ENCODE results near the gene RPL10A. TPM values are rescaled to one million over a fixed set of nuclear protein-coding genes. Genes with fewer than 3 reads are reported as not detected.
A peak's percentile ranks its signal among the peaks of the same experiment; 100 is the strongest.

The RPL10A gene
- total RNA-seq, 1 donor from 2014 or later = 1,773 TPM

DNA sequence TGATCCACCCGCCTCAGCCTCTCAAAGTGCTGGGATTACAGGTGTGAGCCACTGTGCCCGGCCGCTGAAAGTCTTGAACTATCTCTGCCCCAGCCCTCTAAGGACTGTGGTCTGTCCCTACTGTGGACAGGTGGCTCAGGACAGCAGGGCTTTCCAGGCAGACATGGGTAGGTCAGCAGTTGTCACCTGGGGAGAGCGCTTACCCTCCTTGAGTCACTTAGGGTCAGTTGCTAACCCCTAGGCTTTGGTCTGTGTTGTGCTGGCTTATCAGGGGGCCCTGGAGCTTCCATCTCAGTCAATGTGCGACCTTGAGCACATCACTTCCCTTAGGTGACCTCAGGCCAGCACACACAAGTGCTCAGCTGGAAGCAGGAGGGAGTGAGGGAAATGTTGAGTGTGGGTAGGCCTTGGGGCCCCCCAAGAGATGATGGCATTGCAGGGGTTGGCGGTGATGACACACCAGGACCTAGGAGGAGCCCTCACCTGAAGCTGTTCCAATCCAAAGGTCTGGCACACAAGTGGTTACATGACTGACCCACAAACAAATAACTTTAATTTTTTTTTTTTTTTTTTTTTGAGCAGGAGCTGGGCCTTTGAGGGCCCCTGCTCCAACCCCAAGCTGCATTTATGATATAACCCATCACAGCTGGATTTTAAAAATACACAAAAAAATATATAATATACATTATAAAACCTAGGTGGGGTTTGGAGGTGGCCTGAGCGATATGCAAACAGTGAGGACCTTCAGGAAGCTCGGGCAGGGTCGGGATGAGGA lies 5.1 kb downstream of the RPL10A start:
- peaks cover 52% of the 10 kb centered on the region for H3K36me3 Mint-ChIP-seq (ENCODE audit: low read depth)
- no peaks in the 10 kb centered on the region for H3K27me3 Mint-ChIP-seq (ENCODE audit: low read depth)
- intact Hi-C loops (cut with micrococcal nuclease) = no loop called here
- peak overlapping the region; percentile 12 for H3K27ac Mint-ChIP-seq
- DNase-seq (ENCODE audit: low spot score) = no peak
- H3K4me1 Mint-ChIP-seq (ENCODE audit: low read depth) = peaks cover 18% of the 10 kb centered on the region
- no peak overlapping the region for H3K4me3 Mint-ChIP-seq (ENCODE audit: low read depth)
- no peaks in the 10 kb centered on the region for H3K9me3 Mint-ChIP-seq

DNA sequence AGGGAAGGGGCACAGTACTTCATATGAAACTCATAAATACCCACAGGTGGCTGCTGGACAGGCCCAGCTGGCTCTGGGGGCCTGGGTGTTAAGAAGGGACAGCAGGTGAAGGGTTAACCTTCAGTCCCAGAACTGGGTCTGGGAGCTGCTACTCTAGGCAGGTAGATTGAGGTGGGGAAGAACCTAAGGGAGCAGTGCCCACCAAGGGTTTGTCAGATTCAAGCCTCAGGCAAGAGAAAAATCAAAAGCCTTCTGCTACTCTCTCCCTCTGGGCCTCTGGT lies 5.6 kb downstream of the RPL10A start:
- no peaks in the 10 kb centered on the region for H3K27me3 Mint-ChIP-seq (ENCODE audit: low read depth)
- peaks cover 18% of the 10 kb centered on the region for H3K4me1 Mint-ChIP-seq (ENCODE audit: low read depth)
- intact Hi-C loops (cut with micrococcal nuclease) = no loop called here
- no peak for DNase-seq (ENCODE audit: low spot score)
- H3K9me3 Mint-ChIP-seq = no peaks in the 10 kb centered on the region
- H3K4me3 Mint-ChIP-seq (ENCODE audit: low read depth) = no peak overlapping the region
- peaks cover 46% of the 10 kb centered on the region for H3K36me3 Mint-ChIP-seq (ENCODE audit: low read depth)
- H3K27ac Mint-ChIP-seq = peak overlapping the region; percentile 42

DNA sequence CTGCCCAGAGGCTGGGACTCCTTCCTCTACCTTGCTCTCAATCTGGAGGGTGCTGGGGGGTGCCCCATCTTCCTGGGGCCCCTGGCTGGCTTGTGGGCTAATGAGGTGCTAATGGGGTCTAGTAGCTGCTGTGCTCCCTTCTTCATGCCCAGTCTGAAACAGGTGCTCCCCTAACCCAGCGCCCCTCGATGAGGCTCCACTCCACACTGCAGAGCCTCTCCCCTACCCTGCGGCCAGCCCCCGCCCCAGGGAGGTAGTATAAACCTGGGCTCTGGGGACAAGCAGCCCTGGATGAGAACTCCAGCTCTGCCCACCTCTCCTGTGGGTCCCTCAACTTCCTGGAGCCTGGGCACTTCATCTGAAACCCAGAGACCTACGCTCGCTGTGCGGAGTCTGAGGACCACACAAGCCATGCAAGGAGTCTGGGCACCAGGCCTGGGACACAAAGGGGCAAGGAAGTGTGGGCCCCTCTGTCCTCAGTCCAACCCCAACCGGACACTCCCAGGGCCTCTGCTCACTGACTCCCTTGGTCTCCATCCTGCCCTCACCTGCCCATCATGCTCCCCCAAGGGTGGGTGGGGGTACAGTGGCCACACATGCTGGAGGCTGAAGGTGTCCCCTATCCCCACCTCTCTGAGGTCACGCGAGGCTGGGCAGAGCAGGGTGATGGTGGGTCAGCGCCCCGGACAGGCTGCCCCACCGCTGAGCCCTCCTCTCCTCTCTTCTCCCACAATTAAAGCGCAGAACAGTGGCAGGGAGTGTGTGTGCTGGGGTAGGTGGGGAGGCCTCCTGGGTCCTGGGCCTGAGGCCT lies 6.1 kb downstream of the RPL10A start:
- DNase-seq (ENCODE audit: low spot score) = no peak
- Mint-ChIP-seq H3K4me1 (ENCODE audit: low read depth) (peaks cover 18% of the 10 kb centered on the region), H3K36me3 (ENCODE audit: low read depth) (peaks cover 41% of the 10 kb centered on the region), H3K9me3 (no peaks in the 10 kb centered on the region), H3K27ac (peak overlapping the region; percentile 42), H3K4me3 (ENCODE audit: low read depth) (no peak overlapping the region), H3K27me3 (ENCODE audit: low read depth) (no peaks in the 10 kb centered on the region)
- intact Hi-C loops (cut with micrococcal nuclease) = no loop called here

DNA sequence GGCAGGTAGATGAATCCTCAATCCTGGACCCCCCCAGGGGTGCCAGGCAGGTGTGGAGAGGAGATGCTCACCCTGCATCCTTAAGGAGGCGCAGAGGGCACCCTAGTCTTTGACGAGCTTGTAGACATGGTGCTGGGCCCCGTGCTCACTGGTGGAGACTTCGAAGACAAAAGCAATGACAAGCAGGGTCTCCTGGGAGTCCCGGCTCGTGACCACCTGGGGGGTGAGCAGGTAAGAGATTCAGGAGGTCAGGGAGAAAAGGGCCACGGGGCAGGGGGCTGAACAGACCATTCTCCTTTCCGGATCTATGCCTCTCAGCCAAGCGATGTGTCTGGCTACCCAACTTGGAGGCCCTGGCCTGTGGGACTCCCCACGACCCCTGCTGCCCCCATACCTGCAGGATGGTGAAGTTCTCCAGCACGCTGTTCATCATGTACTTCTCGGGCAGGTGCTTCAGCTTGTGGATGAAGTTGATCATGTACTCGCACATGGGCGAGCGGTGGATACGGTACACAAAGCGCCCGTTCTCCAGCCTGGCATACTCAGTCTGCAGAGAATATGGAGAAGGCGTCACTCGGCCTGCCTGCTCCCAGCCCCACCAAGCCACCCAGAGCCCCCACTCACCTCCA lies 6.9 kb downstream of the RPL10A start:
- Mint-ChIP-seq H3K27ac (no peak overlapping the region), H3K36me3 (ENCODE audit: low read depth) (peaks cover 34% of the 10 kb centered on the region), H3K9me3 (no peaks in the 10 kb centered on the region), H3K4me3 (ENCODE audit: low read depth) (no peak overlapping the region), H3K4me1 (ENCODE audit: low read depth) (peaks cover 13% of the 10 kb centered on the region), H3K27me3 (ENCODE audit: low read depth) (no peaks in the 10 kb centered on the region)
- intact Hi-C loops (cut with micrococcal nuclease) = no loop called here
- DNase-seq (ENCODE audit: low spot score) = no peak

DNA sequence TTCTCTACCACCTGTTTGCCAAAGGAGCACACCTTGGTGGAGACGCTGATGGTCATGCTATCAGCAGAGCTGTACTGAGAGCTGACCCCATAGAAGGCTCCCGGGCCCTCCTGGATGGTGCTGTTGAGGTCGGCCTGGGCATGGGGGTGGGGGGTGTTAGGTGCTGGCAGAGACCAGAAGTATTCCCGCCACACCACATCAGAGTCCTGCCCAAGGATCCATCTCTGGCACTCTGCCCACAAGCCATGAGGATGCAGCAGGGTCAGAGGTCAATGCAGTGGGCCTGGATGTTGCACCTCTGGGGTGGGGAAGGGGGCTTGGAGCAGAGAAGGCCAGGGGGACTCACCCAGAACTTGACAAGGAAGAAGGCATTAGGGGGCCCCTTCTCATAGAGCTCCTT lies 7.4 kb downstream of the RPL10A start:
- Mint-ChIP-seq H3K27me3 (ENCODE audit: low read depth) (no peaks in the 10 kb centered on the region), H3K4me3 (ENCODE audit: low read depth) (no peak overlapping the region), H3K27ac (no peak overlapping the region), H3K36me3 (ENCODE audit: low read depth) (peaks cover 28% of the 10 kb centered on the region), H3K4me1 (ENCODE audit: low read depth) (peaks cover 9% of the 10 kb centered on the region), H3K9me3 (no peaks in the 10 kb centered on the region)
- intact Hi-C loops (cut with micrococcal nuclease) = no loop called here
- DNase-seq (ENCODE audit: low spot score) = no peak

DNA sequence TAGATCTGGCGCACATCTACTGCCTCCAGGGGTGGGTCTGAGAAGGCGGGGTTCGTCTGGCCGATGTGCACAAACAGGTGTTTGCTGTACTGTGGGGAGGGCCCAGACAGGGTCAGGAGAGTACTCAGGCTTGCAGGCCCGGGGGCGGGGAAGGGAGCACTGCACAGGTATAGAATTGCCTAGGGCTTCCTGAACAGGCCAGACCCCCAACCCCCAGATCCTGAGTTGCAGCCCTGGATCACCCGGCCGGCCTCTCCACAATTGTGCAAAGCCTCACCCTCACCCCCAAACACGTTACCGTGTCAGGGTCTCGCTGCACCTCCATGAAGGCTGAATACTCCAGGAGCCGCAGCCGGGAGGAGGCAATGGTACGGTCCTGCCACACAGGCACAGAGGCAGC lies 7.8 kb downstream of the RPL10A start:
- intact Hi-C loops (cut with micrococcal nuclease) = no loop called here
- peaks cover 6% of the 10 kb centered on the region for H3K4me1 Mint-ChIP-seq (ENCODE audit: low read depth)
- H3K4me3 Mint-ChIP-seq (ENCODE audit: low read depth) = no peak overlapping the region
- no peaks in the 10 kb centered on the region for H3K27me3 Mint-ChIP-seq (ENCODE audit: low read depth)
- no peak overlapping the region for H3K27ac Mint-ChIP-seq
- no peaks in the 10 kb centered on the region for H3K9me3 Mint-ChIP-seq
- no peak for DNase-seq (ENCODE audit: low spot score)
- H3K36me3 Mint-ChIP-seq (ENCODE audit: low read depth) = peaks cover 24% of the 10 kb centered on the region

DNA sequence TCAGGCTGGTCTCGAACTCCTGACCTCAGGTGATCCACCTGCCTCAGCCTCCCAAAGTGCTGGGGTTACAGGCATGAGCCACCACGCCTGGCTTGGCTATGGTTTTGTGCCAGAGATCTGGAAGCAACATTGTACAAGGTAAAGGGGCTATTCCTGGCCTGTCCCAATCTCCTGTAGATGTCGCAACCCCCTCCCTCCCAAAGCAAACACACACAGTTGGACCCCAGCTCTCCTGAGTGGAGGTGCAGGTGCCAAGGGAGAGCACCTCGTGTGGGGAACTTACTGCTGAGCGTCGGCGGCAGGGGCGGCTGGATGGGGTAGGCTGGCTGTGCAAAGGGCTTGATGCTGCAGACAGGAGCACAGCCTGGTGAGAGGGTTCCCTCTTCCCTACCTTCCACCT lies 8.8 kb downstream of the RPL10A start:
- no peak overlapping the region for H3K4me3 Mint-ChIP-seq (ENCODE audit: low read depth)
- H3K4me1 Mint-ChIP-seq (ENCODE audit: low read depth) = peaks cover 2% of the 10 kb centered on the region
- no peak for DNase-seq (ENCODE audit: low spot score)
- H3K9me3 Mint-ChIP-seq = no peaks in the 10 kb centered on the region
- no peak overlapping the region for H3K27ac Mint-ChIP-seq
- intact Hi-C loops (cut with micrococcal nuclease) = no loop called here
- no peaks in the 10 kb centered on the region for H3K27me3 Mint-ChIP-seq (ENCODE audit: low read depth)
- peaks cover 14% of the 10 kb centered on the region for H3K36me3 Mint-ChIP-seq (ENCODE audit: low read depth)

DNA sequence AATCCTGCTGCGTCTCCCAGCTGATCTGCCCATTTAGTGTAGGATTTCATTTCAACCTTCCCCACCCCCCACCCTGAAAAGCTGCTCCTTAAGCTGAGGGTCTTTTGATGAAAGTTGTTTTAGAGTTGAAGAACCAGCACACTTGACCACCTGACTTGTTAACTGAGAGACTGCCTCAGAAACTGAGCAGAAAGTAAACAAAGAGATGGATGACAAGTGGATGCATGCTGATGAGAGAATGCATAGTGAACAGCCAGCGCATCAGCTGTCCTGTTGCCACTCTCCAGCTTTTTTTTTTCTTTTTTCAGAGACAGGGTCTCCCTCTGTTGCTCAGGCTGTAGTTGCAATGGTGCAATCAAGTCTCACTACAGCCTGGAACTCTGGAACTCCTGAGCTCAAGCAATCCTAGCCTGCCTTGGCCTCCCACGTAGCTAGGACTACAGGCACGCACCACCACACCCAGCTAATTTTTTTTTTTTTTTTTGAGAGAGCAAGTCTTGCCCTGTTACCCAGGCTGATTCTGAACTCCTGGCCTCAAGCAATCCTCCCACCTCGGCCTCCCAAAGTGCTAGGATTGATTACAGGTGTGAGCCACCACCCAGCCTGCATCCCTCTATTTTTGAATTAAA lies 9.5 kb downstream of the RPL10A start:
- DNase-seq (ENCODE audit: low spot score) = no peak
- intact Hi-C loops (cut with micrococcal nuclease) = no loop called here
- H3K27me3 Mint-ChIP-seq (ENCODE audit: low read depth) = no peaks in the 10 kb centered on the region
- H3K27ac Mint-ChIP-seq = no peak overlapping the region
- no peaks in the 10 kb centered on the region for H3K4me1 Mint-ChIP-seq (ENCODE audit: low read depth)
- H3K4me3 Mint-ChIP-seq (ENCODE audit: low read depth) = no peak overlapping the region
- H3K9me3 Mint-ChIP-seq = no peaks in the 10 kb centered on the region
- peaks cover 9% of the 10 kb centered on the region for H3K36me3 Mint-ChIP-seq (ENCODE audit: low read depth)

DNA sequence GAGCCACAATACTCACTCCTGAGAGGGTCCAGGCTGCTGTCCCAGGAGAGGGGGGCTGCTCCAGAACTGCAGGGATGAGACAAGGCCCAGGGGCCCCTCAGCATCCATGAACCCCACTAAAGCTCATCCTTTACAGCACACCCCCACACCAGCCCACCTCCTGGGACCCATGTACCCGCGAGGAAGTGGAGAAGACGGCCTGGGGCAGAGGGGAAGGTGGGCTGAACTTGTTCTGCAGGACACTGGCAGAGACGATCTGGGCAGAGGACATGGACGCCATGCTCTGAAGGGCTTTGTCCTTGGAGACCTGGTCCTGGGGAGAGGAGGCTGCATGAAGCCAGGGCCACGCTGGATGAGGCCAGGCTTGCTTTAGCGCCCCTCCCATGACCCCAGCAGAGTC lies 10.1 kb downstream of the RPL10A start:
- Mint-ChIP-seq H3K4me1 (ENCODE audit: low read depth) (no peaks in the 10 kb centered on the region), H3K27me3 (ENCODE audit: low read depth) (no peaks in the 10 kb centered on the region), H3K36me3 (ENCODE audit: low read depth) (peaks cover 4% of the 10 kb centered on the region), H3K9me3 (no peaks in the 10 kb centered on the region), H3K27ac (no peak overlapping the region), H3K4me3 (ENCODE audit: low read depth) (no peak overlapping the region)
- intact Hi-C loops (cut with micrococcal nuclease) = no loop called here
- DNase-seq (ENCODE audit: low spot score) = no peak

DNA sequence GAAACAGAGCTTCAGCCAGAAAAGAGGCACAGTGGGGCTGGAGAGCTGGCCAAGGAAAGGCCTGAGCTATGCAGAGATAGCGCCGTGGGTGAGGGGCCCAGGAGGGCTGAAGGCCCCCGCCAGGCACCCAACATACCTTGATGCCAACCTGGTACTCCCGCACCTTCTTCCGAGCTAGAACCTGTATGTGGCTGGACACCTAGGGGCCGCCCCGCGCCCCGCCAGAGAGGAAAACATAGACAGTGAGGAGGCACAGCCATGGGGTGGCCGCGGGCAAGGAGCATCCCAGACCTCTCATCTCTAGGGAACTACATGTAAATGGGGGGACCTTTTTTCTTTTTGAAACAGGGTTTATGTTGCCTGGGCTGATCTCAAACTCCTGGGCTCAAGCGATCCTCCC lies 12.0 kb downstream of the RPL10A start:
- Mint-ChIP-seq H3K36me3 (ENCODE audit: low read depth) (no peaks in the 10 kb centered on the region), H3K27ac (no peak overlapping the region), H3K9me3 (no peaks in the 10 kb centered on the region), H3K27me3 (ENCODE audit: low read depth) (no peaks in the 10 kb centered on the region), H3K4me3 (ENCODE audit: low read depth) (no peak overlapping the region), H3K4me1 (ENCODE audit: low read depth) (no peaks in the 10 kb centered on the region)
- intact Hi-C loops (cut with micrococcal nuclease) = no loop called here
- no peak for DNase-seq (ENCODE audit: low spot score)

DNA sequence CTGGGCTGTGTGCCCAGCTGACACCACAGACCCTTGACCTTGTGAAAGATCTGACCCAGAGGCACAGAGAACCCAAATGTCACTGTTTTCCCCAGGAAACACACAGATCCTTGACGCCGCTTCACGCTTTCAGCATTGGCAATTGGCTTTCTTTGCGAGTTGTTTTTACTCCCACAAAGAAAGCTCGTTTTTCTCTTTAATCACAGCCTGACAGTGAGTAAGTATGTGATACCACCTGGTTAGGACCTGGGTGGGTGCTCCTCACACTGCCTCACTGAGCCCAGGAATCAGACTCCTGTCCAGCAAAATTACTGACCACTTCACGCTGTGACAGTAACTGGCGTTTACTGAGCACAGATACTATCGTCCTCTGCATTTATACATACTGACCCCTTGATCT lies 13.0 kb downstream of the RPL10A start:
- no peaks in the 10 kb centered on the region for H3K4me1 Mint-ChIP-seq (ENCODE audit: low read depth)
- intact Hi-C loops (cut with micrococcal nuclease) = no loop called here
- no peak overlapping the region for H3K4me3 Mint-ChIP-seq (ENCODE audit: low read depth)
- DNase-seq (ENCODE audit: low spot score) = no peak
- H3K36me3 Mint-ChIP-seq (ENCODE audit: low read depth) = no peaks in the 10 kb centered on the region
- no peak overlapping the region for H3K27ac Mint-ChIP-seq
- no peaks in the 10 kb centered on the region for H3K9me3 Mint-ChIP-seq
- H3K27me3 Mint-ChIP-seq (ENCODE audit: low read depth) = no peaks in the 10 kb centered on the region

DNA sequence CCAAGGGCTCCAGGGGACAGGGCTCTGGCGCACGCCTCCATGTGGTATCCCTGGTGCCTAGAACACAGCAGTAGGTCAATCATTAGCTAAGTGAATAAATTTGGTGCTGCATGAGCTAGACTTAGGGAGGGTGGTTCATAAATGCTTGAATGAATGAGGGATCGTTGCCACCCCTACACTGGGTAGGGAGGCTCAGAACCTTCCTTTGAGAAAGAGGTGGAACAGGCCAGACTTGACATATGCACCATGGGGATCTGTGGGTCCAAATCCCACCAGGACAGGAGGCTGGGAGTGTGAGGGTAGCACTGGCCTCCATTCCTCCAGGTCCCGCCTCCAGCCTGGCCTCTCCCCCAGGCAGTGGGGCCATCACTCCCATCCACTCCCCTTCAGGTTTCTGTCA lies 14.9 kb downstream of the RPL10A start:
- H3K36me3 Mint-ChIP-seq (ENCODE audit: low read depth) = no peaks in the 10 kb centered on the region
- H3K9me3 Mint-ChIP-seq = no peaks in the 10 kb centered on the region
- H3K4me1 Mint-ChIP-seq (ENCODE audit: low read depth) = peaks cover 3% of the 10 kb centered on the region
- H3K27ac Mint-ChIP-seq = no peak overlapping the region
- DNase-seq (ENCODE audit: low spot score) = no peak
- intact Hi-C loops (cut with micrococcal nuclease) = no loop called here
- no peaks in the 10 kb centered on the region for H3K27me3 Mint-ChIP-seq (ENCODE audit: low read depth)
- no peak overlapping the region for H3K4me3 Mint-ChIP-seq (ENCODE audit: low read depth)

DNA sequence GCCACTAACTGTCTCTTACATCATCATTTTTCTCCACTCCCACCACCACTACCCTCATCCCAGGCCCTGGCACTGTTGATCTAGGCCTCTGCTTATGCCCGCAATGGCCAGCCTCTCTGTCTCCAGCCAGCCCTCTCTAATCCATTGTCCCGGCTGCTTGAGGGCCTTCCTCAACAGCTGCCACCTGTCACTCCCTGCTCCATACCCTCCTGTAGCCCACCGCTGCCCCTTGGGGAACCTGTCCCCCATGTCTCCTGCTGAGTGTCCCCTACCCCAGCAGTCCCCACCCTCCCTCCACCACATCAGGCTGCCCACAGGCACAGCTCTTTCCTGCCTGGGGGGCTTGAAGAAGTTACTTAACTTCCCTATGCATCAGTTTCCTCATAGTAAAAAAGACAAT lies 15.3 kb downstream of the RPL10A start:
- DNase-seq (ENCODE audit: low spot score) = no peak
- no peaks in the 10 kb centered on the region for H3K9me3 Mint-ChIP-seq
- H3K4me1 Mint-ChIP-seq (ENCODE audit: low read depth) = peaks cover 6% of the 10 kb centered on the region
- intact Hi-C loops (cut with micrococcal nuclease) = no loop called here
- no peaks in the 10 kb centered on the region for H3K36me3 Mint-ChIP-seq (ENCODE audit: low read depth)
- no peaks in the 10 kb centered on the region for H3K27me3 Mint-ChIP-seq (ENCODE audit: low read depth)
- no peak overlapping the region for H3K27ac Mint-ChIP-seq
- no peak overlapping the region for H3K4me3 Mint-ChIP-seq (ENCODE audit: low read depth)
